NCI-H1092 treated with DMSO at 0.1 percent for 48 hours (cell line): Measurements from ENCODE around the gene NRARP.
"Not testable (repeated sequence)": the region's sequence is repeated elsewhere in the genome, so short reads cannot be mapped to it uniquely, and the experiment has no call there.

Experiments
- DNase-seq: peaks from one replicate; lab custom pipeline; 2025; lab: John Stamatoyannopoulos, UW

The NRARP gene

DNA sequence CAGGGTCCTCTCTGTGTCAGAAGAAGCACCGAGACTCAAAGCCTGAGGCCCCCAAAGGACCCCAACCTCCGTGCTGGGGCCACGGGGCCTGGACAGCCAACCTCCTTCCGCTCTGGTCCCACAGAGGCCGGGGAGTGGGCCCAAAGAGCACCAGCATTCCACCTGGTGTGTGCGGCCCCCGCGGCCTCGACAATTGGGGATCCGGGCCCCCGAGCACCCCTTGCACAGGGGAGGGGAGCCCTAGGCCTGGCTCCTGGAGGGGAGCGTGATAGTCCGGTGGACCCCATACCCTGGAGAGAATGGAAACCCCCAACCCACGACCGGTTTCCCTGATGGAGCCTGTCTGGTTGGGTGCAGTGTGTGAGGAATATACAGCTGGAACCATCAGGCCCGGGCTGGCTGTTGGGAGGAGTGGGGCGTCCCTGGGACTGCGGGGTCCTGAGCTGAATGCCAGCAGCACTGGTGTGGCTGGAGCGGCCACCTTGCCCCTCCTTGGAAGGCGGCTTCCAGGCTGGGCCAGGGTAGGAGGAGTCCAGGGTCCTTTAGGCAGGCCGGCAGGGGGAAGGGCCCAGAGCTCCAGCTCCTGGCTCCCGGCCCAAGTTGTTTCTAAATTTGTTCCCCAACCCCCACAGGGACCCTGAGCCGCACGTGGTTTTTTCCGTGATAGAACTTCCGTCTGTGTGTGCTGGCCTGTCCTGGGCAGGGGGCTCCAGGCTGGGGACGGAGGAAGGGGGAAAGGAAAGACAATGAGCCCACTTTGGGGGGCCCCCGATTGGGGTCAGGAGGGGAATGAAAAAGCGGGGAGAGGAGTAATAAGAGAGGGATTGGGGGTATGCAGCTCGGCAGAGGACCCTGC, 25.4 kb downstream of the NRARP start:
- no peak for DNase-seq

GRCh38 chr9:137275588-137276472, 26.2 kb downstream of the NRARP start:
- no peak for DNase-seq

DNA sequence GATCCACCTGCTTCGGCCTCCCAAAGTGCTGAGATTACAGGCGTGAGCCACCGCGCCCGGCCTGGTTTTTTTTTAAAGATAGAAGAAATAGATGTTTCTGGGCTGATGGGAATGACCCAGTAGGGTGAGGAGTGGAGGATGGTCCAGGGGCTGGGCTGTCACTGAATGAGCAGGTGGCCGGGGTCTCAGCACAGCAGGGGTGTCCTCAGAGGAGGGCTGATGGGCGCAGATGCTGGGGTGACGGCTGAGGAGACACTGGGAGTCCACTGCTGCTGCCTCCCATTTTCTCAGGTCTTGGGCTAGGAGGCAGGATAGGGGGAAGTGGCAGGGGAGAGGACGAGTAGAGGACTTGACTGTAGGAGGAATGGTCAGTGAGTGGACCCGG, 26.9 kb downstream of the NRARP start:
- DNase-seq, result no peak

DNA sequence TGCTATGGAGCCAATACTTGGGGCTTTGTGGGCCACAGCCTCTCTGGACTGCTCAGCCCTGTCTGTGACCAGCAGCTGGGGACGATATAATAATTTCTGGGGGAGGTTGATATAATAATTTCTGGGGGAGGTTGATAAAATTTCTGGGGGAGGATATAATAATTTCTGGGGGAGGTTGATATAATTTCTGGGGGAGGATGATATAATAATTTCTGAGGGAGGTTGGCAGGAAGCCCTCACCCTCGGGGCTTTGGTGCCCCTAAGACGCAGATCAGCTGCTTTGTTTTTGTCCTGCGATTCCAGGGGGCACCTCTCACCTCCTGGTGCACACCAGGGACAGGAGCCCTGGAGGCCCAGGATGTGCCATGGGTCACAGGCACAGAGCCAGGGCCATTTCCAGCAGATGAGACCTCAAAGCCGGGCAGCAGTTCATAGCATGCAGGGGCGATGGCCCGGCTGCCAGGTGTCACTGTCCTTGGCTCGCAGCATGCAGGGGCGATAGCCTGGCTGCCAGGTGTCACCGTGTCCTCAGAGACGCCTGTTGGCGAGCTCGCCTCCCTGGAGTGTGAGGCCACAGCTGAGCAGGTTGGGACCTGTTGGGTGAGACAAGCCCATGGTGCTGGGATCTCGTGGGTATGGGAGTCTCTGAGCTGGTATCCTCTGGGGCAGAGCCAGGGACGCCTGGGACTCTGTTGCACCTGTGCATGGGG, 28.3 kb downstream of the NRARP start:
- no peak for DNase-seq

DNA sequence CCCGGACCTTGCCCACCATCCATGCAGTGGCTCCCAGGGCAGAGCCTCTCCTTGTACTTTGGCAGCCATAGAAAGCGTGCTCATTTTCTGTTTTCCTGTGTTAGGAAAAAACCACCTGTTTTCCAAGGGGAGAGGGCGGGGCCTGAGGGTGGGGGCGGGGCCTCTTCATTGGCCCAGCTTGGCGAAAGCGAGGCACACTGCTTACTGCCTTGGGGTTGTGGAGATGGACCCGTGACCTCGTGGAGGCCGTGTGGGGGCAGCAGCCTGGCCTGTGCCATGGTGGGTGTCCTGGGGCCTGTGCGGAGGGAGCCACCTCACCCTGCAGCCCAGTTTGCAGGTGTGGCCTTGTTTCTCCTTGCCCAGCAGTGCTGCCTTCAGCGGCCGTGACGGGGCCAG, 29.0 kb downstream of the NRARP start:
- no peak for DNase-seq

DNA sequence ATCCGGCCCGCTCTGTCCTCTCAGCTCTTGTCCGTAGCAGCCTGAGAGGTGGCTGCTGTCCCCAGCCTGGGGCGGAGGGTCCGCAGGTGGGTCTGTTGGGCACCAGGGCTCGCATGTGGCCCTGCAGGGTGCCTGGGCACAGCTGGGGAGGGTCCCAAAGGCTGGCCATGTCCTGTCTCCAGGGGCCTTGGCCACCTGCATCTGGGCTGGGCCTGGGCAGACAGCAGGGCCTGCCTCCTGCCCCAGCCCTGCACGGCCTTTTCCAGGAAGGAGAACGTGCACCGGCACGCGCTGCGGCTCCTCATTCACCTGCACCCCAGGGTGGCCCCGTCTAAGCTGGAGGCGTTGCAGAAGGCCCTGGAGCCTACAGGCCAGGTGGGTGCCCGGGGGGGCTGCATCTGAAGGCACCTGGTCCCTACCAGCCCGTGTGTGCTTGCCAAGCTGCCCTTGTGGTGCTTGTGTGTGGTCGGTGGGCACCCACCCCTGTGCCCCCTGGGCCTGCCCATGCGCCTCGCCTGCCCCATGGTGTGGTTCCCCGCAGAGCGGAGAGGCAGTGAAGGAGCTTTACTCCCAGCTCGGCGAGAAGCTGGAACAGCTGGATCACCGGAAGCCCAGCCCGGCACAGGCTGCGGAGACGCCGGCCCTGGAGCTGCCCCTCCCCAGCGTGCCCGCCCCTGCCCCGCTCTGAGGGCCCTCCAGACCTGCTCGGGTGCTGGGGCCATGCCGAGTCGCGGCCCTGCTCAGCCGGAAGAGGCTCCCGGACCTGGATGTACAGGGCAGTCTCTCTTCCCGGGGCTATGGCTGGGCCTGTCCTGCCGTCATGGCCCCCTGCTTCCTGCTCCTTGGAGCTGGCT, 29.6 kb downstream of the NRARP start:
- no peak for DNase-seq

DNA sequence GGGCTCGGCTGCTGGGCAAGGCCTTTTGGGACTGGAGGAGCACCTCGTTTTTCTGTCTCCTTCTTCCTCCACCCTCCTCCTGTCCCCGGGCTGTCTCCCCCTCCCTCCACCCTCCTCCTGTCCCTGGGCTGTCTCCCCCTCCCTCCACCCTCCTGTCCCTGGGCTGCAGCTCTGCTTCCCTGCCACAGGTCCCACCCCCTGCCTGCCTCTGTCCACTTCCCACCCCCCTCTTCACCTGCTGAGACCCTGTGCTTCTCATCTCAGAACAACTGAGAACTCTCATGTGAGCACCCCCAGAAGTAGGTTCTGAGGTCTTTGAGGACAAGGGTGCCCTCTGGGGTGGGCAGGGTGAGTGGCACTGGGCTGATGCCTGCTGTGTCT, 30.4 kb downstream of the NRARP start:
- no peak for DNase-seq

GRCh38 chr9:137270929-137271695, 31.0 kb downstream of the NRARP start:
- no peak for DNase-seq

GRCh38 chr9:137269231-137269772, 32.8 kb downstream of the NRARP start:
- DNase-seq, result no peak

DNA sequence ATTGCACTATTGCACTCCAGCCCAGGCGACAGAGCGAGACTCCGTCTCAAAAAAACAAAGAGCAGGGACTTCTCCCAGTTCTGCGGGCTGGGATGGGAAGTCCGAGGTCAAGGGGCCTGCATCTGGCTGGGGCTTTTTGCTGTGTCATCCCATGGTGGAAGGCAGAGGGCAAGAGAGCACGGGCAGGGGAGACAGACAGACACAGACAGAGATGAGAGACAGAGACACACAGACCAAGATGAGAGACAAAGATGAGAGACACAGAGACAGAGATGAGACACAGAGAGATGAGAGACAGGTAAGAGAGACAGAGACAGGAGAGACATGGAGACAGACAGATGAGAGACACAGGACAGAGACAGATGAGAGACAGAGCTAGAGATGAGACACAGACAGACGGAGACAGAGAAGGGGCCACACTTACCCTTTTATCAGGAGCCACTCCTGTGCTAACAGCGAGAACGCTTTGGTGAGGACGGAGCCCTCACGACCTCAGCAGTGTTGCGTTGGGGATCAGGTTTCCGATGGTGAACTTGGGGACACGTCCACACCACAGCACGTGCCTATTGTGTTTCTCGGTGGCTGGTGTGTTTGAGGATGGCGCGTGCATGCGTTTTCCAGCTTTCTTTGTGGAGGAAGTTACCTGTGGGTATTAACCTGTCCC, 33.4 kb downstream of the NRARP start:
- no peak for DNase-seq

DNA sequence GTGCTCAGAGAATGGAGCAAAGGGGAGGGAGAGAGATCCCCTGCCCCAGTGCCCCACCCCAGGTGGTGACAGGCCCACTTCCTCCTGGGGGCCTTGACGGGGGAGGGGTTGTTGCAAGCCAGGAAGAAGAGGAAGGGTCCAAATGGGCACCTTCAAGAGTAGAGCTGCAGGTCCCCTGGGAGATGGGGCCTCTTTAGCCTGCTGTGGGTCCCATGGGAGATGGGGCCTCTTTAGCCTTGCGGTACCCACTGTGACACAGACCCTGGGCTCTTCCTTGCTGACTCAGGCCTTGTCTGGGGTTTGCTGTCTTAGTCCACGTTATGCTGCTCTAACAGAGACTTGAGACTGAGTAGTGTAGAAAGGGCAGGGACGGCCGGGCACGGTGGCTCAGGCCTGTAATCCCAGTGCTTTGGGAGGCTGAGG, 34.1 kb downstream of the NRARP start:
- DNase-seq, result no peak

- no peak for DNase-seq
Observed at GRCh38 chr9:137266585-137267453, 35.3 kb downstream of the NRARP start.

DNA sequence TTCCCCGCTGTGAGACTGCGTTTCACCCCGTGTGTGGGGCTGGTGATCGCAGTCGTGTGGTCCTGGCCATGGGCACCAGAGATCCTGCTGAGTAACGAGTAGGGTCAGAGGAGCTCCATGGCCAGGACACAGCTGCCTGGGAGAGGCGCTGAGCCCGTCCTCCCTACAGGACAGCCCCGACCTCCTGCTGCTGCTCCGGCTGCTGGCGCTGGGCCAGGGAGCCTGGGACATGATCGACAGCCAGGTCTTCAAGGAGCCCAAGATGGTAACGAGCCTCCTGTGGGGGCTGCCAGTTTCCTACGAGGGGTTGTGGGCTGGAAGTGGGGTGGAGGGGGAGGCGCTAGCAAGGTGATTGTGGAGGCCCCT, 35.9 kb downstream of the NRARP start:
- no peak for DNase-seq

GRCh38 chr9:137265496-137266161, 36.4 kb downstream of the NRARP start:
- DNase-seq, result no peak

DNA sequence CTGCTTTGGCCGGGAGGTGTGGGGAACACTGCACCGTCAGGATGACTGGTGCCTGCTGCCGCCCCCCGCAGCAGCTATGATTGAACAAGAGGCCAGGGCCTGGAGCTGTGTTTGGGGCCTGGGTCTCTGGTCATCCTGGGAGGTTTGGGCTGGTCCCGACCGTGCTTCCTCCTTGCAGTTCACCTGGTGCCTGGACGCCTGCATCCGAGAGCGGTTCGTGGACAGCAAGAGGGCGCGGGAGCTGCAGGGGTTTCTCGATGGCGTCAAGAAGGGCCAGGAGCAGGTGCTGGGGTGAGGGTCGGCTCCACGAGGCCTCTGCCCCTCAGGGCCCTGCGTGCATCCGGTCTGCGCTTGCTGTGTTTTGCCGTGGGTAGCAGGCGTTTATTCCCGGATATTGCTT, 38.0 kb downstream of the NRARP start:
- no peak for DNase-seq

GRCh38 chr9:137263506-137263905, 38.6 kb downstream of the NRARP start:
- no peak for DNase-seq

DNA sequence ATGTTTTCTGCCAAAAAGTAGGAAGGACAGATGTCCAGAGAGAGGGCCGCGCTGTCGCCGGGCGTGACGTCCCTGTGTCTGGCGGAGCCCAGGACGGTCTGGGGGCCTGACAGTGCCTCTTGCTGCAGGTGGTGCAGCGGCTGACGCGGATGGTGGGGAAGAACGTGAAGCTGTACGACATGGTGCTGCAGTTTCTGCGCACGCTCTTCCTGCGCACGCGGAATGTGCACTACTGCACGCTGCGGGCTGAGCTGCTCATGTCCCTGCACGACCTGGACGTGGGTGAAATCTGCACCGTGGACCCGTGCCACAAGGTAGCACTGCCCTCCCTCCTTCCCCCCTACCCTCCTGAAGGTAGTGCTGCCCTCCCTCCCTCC, 39.2 kb downstream of the NRARP start:
- DNase-seq, result no peak

DNA sequence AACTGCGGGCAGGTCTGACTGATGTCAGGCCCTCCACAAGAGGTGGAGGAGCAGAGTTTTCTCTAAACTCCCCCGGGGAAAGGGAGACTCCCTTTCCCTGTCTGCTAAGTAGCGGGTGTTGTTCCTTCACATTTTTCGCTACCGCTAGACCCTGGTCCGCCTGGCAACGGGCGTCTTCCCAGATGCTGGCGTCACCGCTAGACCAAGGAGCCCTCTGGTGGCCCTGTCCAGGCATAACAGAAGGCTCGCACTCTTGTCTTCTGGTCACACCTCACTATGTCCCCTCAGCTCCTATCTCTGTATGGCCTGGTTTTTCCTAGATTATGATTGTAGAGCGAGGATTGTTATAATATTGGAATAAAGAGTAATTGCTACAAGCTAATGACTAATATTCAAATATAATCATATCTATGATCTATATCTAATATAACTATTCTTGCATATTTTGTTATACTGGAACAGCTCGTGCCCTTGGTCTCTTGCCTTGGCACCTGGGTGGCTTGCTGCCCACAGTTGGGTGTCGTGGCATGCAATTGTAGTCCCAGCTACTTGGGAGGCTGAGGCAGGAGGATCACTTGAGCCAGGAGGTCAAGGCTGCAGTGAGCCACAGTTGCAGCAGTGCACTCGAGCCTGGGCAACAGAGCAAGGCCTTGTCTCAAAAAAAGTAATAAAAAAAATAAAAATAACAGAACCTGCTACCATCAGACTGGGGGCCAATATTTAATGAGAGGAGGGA, 39.7 kb downstream of the NRARP start:
- not testable (repeated sequence) for DNase-seq
